HG02943 (cell line): ENCODE measurements around the gene DSE.

Source experiments
- ATAC-seq: cut with Tn5 transposase; IDR thresholded peaks from one replicate; pipeline ENCODE4 v1.9.1; 2021; ENCODE audit warnings: mild to moderate bottlenecking, low read depth, moderate library complexity; ENCODE audit not compliant: unreplicated experiment

The DSE gene

GRCh38 chr6:116465246-116465645 lies 94.5 kb downstream of the DSE start:
- no peak for ATAC-seq

- no peak for ATAC-seq
Observed at GRCh38 chr6:116467096-116467495, 96.3 kb downstream of the DSE start.

- ATAC-seq: no peak
Observed at GRCh38 chr6:116467514-116467913, 96.8 kb downstream of the DSE start.

- no peak for ATAC-seq
Observed at GRCh38 chr6:116468293-116468692, 97.5 kb downstream of the DSE start.

GRCh38 chr6:116471531-116471930 lies 100.8 kb downstream of the DSE start:
- ATAC-seq: no peak

- ATAC-seq: no peak
Observed at GRCh38 chr6:116472706-116473105, 102.0 kb downstream of the DSE start.

- ATAC-seq: no peak
Observed at GRCh38 chr6:116475141-116475540, 104.4 kb downstream of the DSE start.

- ATAC-seq: peak; percentile 100
Observed at GRCh38 chr6:116476002-116476678, 105.4 kb downstream of the DSE start.

GRCh38 chr6:116482780-116483179 lies 112.0 kb downstream of the DSE start:
- ATAC-seq: no peak

GRCh38 chr6:116483616-116484015 lies 112.9 kb downstream of the DSE start:
- ATAC-seq: no peak

- no peak for ATAC-seq
Observed at GRCh38 chr6:116485559-116486184, 114.9 kb downstream of the DSE start.

- ATAC-seq: no peak
Observed at GRCh38 chr6:116491610-116492330, 121.0 kb downstream of the DSE start.

- no peak for ATAC-seq
Observed at GRCh38 chr6:116492331-116493067, 121.8 kb downstream of the DSE start.
